ENCODE measurements around the gene SH2B3.

Gene SH2B3

GRCh38 chr12:111430433-111431353 lies 25.0 kb downstream of the SH2B3 start:
- H3F3A ChIP-seq (ENCODE audit: insufficient read depth, low read length) = peaks cover 11% of the 10 kb centered on the region; the same call in 1 of the 2 replicates
- peaks cover 39% of the 10 kb centered on the region for H3K4me1 ChIP-seq (ENCODE audit: low read length)
- no peaks in the 10 kb centered on the region for H3K36me3 ChIP-seq (replicated peaks; ENCODE audit: insufficient read depth, low read length)
- no peaks in the 10 kb centered on the region for H3K9me2 ChIP-seq (replicated peaks; ENCODE audit: insufficient read depth, low read length)
- peaks cover 18% of the 10 kb centered on the region for H3K79me2 ChIP-seq (ENCODE audit: low read length)
- no peaks in the 10 kb centered on the region for H3K27me3 ChIP-seq (replicated peaks; ENCODE audit: insufficient read depth, low read length)
- no peaks in the 10 kb centered on the region for H4K20me1 ChIP-seq (ENCODE audit: insufficient read depth, low read length)
- peak overlapping the region; percentile 27; the same call in 1 of the 2 replicates for H2AFZ ChIP-seq (ENCODE audit: low read length)
- H3K9ac ChIP-seq (ENCODE audit: low read length) = peak overlapping the region; percentile 55; the same call in 1 of the 2 replicates
- DNase-seq = peak; percentile 34
- H3K4me2 ChIP-seq (ENCODE audit: low read depth, low read length) = peak overlapping the region; percentile 85; the same call in 1 of the 2 replicates
- H3K4me3 ChIP-seq (ENCODE audit: low read length) = peak overlapping the region; percentile 29; the same call in 1 of the 2 replicates
- no peaks in the 10 kb centered on the region for H3K9me3 ChIP-seq (replicated peaks; ENCODE audit: insufficient read depth, low read length)
- H3K27ac ChIP-seq (ENCODE audit: low read length) = peak overlapping the region; percentile 53; the same call in 1 of the 2 replicates
- no peak for TF ChIP-seq CTCF (IDR thresholded peaks at IDR 0.05; ENCODE audit: low read length)
- no peak for TF ChIP-seq EZH2phosphoT487 (IDR thresholded peaks at IDR 0.05; ENCODE audit: low read length)
- TF ChIP-seq EZH2 (optimal IDR thresholded peaks at IDR 0.05; ENCODE audit: low read depth, low read length) = no peak

GRCh38 chr12:111431772-111432171 lies 26.0 kb downstream of the SH2B3 start:
- H3K9ac ChIP-seq (ENCODE audit: low read length) = no peak overlapping the region
- H3K9me2 ChIP-seq (replicated peaks; ENCODE audit: insufficient read depth, low read length) = no peaks in the 10 kb centered on the region
- H4K20me1 ChIP-seq (ENCODE audit: insufficient read depth, low read length) = no peaks in the 10 kb centered on the region
- no peak overlapping the region for H3K4me3 ChIP-seq (ENCODE audit: low read length)
- H3K27ac ChIP-seq (ENCODE audit: low read length) = peak overlapping the region; percentile 53; the same call in 1 of the 2 replicates
- H3F3A ChIP-seq (ENCODE audit: insufficient read depth, low read length) = peaks cover 11% of the 10 kb centered on the region; the same call in 1 of the 2 replicates
- peaks cover 29% of the 10 kb centered on the region for H3K79me2 ChIP-seq (ENCODE audit: low read length)
- H3K4me1 ChIP-seq (ENCODE audit: low read length) = peaks cover 41% of the 10 kb centered on the region
- no peaks in the 10 kb centered on the region for H3K27me3 ChIP-seq (replicated peaks; ENCODE audit: insufficient read depth, low read length)
- H3K9me3 ChIP-seq (replicated peaks; ENCODE audit: insufficient read depth, low read length) = no peaks in the 10 kb centered on the region
- TF ChIP-seq EZH2 (optimal IDR thresholded peaks at IDR 0.05; ENCODE audit: low read depth, low read length) (no peak), CTCF (IDR thresholded peaks at IDR 0.05; ENCODE audit: low read length) (no peak), EZH2phosphoT487 (IDR thresholded peaks at IDR 0.05; ENCODE audit: low read length) (no peak)
- no peak overlapping the region for H2AFZ ChIP-seq (ENCODE audit: low read length)
- DNase-seq = no peak
- H3K4me2 ChIP-seq (ENCODE audit: low read depth, low read length) = no peak overlapping the region
- H3K36me3 ChIP-seq (replicated peaks; ENCODE audit: insufficient read depth, low read length) = no peaks in the 10 kb centered on the region

- no peaks in the 10 kb centered on the region for H3K9me2 ChIP-seq (replicated peaks; ENCODE audit: insufficient read depth, low read length)
- peak overlapping the region; percentile 74 for H3K4me2 ChIP-seq (ENCODE audit: low read depth, low read length)
- H4K20me1 ChIP-seq (ENCODE audit: insufficient read depth, low read length) = no peaks in the 10 kb centered on the region
- no peaks in the 10 kb centered on the region for H3K36me3 ChIP-seq (replicated peaks; ENCODE audit: insufficient read depth, low read length)
- H3K4me1 ChIP-seq (ENCODE audit: low read length) = peaks cover 41% of the 10 kb centered on the region
- H3K79me2 ChIP-seq (ENCODE audit: low read length) = peaks cover 39% of the 10 kb centered on the region
- no peak for TF ChIP-seq CTCF (IDR thresholded peaks at IDR 0.05; ENCODE audit: low read length)
- no peak for TF ChIP-seq EZH2 (optimal IDR thresholded peaks at IDR 0.05; ENCODE audit: low read depth, low read length)
- no peak for TF ChIP-seq EZH2phosphoT487 (IDR thresholded peaks at IDR 0.05; ENCODE audit: low read length)
- H3K27me3 ChIP-seq (replicated peaks; ENCODE audit: insufficient read depth, low read length) = no peaks in the 10 kb centered on the region
- peaks cover 11% of the 10 kb centered on the region; the same call in 1 of the 2 replicates for H3F3A ChIP-seq (ENCODE audit: insufficient read depth, low read length)
- H3K27ac ChIP-seq (ENCODE audit: low read length) = peak overlapping the region; percentile 89; the same call in 1 of the 2 replicates
- no peak for DNase-seq
- peak overlapping the region; percentile 37; the same call in 1 of the 2 replicates for H3K4me3 ChIP-seq (ENCODE audit: low read length)
- H3K9ac ChIP-seq (ENCODE audit: low read length) = peak overlapping the region; percentile 60; the same call in 1 of the 2 replicates
- H2AFZ ChIP-seq (ENCODE audit: low read length) = no peak overlapping the region
- no peaks in the 10 kb centered on the region for H3K9me3 ChIP-seq (replicated peaks; ENCODE audit: insufficient read depth, low read length)
These were observed 28.3 kb downstream of the SH2B3 start for GRCh38 chr12:111434049-111434448.
